B cell (primary cell): ENCODE data around the gene ZNF516. TPM values are rescaled to one million over a fixed set of nuclear protein-coding genes. Genes with fewer than 3 reads are reported as not detected.

Experiments used
- ATAC-seq: fragments of 200-7000 bp; cut with Tn5 transposase; one replicate; pipeline ENCODE4 v1.10.0; 2021; ENCODE audit warnings: low read depth, mild to moderate bottlenecking, moderate number of reproducible peaks, moderate library complexity
- CTCF ChIA-PET: fragments of 350-600 bp; sonication (Branson Sonifier 250); formaldehyde crosslinking; loops from one replicate; lab custom pipeline; 2021; ENCODE audit warnings: antibody characterized with exemption, inconsistent platforms; lab: Charles Lee
- POLR2A ChIA-PET: fragments of 350-600 bp; sonication (Branson Sonifier 250); formaldehyde crosslinking; loops from one replicate; lab custom pipeline; 2021; ENCODE audit warnings: antibody characterized with exemption; lab: Charles Lee
- DNase-seq: peaks from one replicate; pipeline ENCODE4 v3.0.0; 2013
- H2AFZ ChIP-seq: 2 replicates; pipeline ENCODE4 v1.6.1; 2012; ENCODE audit warnings: mild to moderate bottlenecking, low read depth, low read length; ENCODE audit not compliant: insufficient read depth, poor library complexity, severe bottlenecking
- H3K27ac ChIP-seq, 2 donors: 1 replicate in 1 of 2; 2 replicates in 1 of 2; pipeline ENCODE4 v1.5.1; 2012 to 2013; ENCODE audit warnings: low read length in 2 of 2, mild to moderate bottlenecking in 2 of 2, moderate library complexity in 1 of 2
- H3K27me3 ChIP-seq, 4 experiments: fragments of 200-600 bp in 1 of 4; sonication (generic) in 1 of 4; replicated peaks in 1 of 4; 1 replicate in 2 of 4; 2 replicates in 2 of 4; pipeline versions ENCODE4 v1.6.1 to v1.7.0; 2013 to 2016; ENCODE audit warnings: low read length in 3 of 4, mild to moderate bottlenecking in 2 of 4, mixed read lengths in 1 of 4, moderate library complexity in 1 of 4; ENCODE audit not compliant: insufficient read depth in 4 of 4, control insufficient read depth in 3 of 4; ENCODE audit errors: control extremely low read depth in 1 of 4
- H3K36me3 ChIP-seq, 2 experiments: replicated peaks in 1 of 2; 1 replicate in 1 of 2; 2 replicates in 1 of 2; pipeline versions ENCODE4 v1.6.1 to v1.7.1; 2013; ENCODE audit warnings: low read length in 1 of 2; ENCODE audit not compliant: insufficient read depth in 2 of 2, control insufficient read depth in 1 of 2; ENCODE audit errors: control extremely low read depth in 1 of 2, extremely low read depth in 1 of 2
- H3K4me1 ChIP-seq, 2 donors: fragments of 200-600 bp in 1 of 2; sonication (generic) in 1 of 2; 1 replicate in 1 of 2; 2 replicates in 1 of 2; pipeline versions ENCODE4 v1.5.1 to v1.6.1; 2013 to 2017; ENCODE audit warnings: low read length in 2 of 2; ENCODE audit not compliant: control insufficient read depth in 2 of 2, insufficient read depth in 2 of 2
- H3K4me2 ChIP-seq: replicated peaks from 2 replicates; pipeline ENCODE3; 2012; ENCODE audit warnings: mild to moderate bottlenecking, low read depth, low read length; ENCODE audit not compliant: poor library complexity, severe bottlenecking
- H3K4me3 ChIP-seq, 5 experiments: fragments of 200-600 bp in 1 of 5; sonication (generic) in 1 of 5; 1 replicate in 3 of 5; 2 replicates in 2 of 5; pipeline versions ENCODE4 v1.5.1 to v1.7.0; 2011 to 2016; ENCODE audit warnings: low read length in 4 of 5, mild to moderate bottlenecking in 4 of 5, low read depth in 2 of 5, control low read depth in 1 of 5, moderate library complexity in 1 of 5; ENCODE audit not compliant: insufficient read depth in 1 of 5; ENCODE audit errors: control extremely low read depth in 1 of 5, extremely low read depth in 1 of 5
- H3K79me2 ChIP-seq: fragments of 200-600 bp; sonication (generic); one replicate; pipeline ENCODE4 v1.6.0; 2016; ENCODE audit warnings: low read length; ENCODE audit not compliant: control insufficient read depth, insufficient read depth
- H3K9ac ChIP-seq: fragments of 200-600 bp; sonication (generic); 2 replicates; pipeline ENCODE4 v1.6.1; 2017; ENCODE audit warnings: mild to moderate bottlenecking, low read length, moderate library complexity
- H3K9me3 ChIP-seq, 3 donors: one replicate each; pipeline versions ENCODE4 v1.6.1 to v1.7.1; 2013; ENCODE audit warnings: low read length in 2 of 3; ENCODE audit not compliant: control insufficient read depth in 2 of 3, insufficient read depth in 1 of 3; ENCODE audit errors: control extremely low read depth in 1 of 3
- H4K20me1 ChIP-seq: 2 replicates; pipeline ENCODE4 v1.6.0; 2012; ENCODE audit warnings: mild to moderate bottlenecking, low read length; ENCODE audit not compliant: insufficient read depth, control insufficient read depth, poor library complexity, severe bottlenecking
- H3K27ac Mint-ChIP-seq: one replicate; pipeline ENCODE4 v1.8.0; 2021; ENCODE audit warnings: mixed read lengths
- H3K27me3 Mint-ChIP-seq: one replicate; pipeline ENCODE4 v1.8.0; 2021; ENCODE audit warnings: mixed read lengths
- H3K4me1 Mint-ChIP-seq: one replicate; pipeline ENCODE4 v1.8.0; 2021; ENCODE audit warnings: mixed read lengths
- H3K4me3 Mint-ChIP-seq: one replicate; pipeline ENCODE4 v1.8.0; 2021; ENCODE audit warnings: mixed read lengths
- H3K9me3 Mint-ChIP-seq: one replicate; pipeline ENCODE4 v1.8.0; 2022; ENCODE audit warnings: mixed read lengths; ENCODE audit not compliant: insufficient read depth
- EZH2 ChIP-seq: IDR thresholded peaks from 2 replicates; pipeline ENCODE4 v1.6.1; 2012; ENCODE audit warnings: borderline replicate concordance, low read depth, mild to moderate bottlenecking, moderate library complexity, low read length; ENCODE audit not compliant: insufficient read depth, poor library complexity, severe bottlenecking
- WGBS: methylation state at CpG from one replicate; pipeline ENCODE4 v1.1.5; 2013; ENCODE audit warnings: missing lambda C conversion rate; ENCODE audit not compliant: insufficient coverage; 5-methylcytosine and 5-hydroxymethylcytosine counted together
- intact Hi-C: fragments of 100-400 bp; cut with micrococcal nuclease; formaldehyde crosslinking; loops from one replicate; pipeline ENCODE4 v1.10.0; 2022
- polyA plus RNA-seq: library from polyadenylated mRNA; depleted of rRNA; stranded (reverse); fragments of >200 nt; gene quantifications from 2 replicates; pipeline ENCODE4 v1.2.3, GENCODE V29; 2012
- total RNA-seq, 2 donors: library from RNA; stranded (reverse); fragments of 120-200 nt in 1 of 2; gene quantifications; 1 replicate in 1 of 2; 2 replicates in 1 of 2; pipeline versions ENCODE4 v1.2.3 to v1.2.4, GENCODE V29; 2013 to 2022
- TF ChIP-seq, protein P1 (sequence below): fragments of 200-600 bp; IDR thresholded peaks from one replicate; pipeline ENCODE4 v1.8.0; 2022; ENCODE audit warnings: antibody characterized with exemption, mild to moderate bottlenecking

The ZNF516 gene
- total and polyA plus RNA-seq, 2 donors (not counting 1 experiment from before 2014, with no cell fraction given): 6.7 to 27.1 TPM

DNA sequence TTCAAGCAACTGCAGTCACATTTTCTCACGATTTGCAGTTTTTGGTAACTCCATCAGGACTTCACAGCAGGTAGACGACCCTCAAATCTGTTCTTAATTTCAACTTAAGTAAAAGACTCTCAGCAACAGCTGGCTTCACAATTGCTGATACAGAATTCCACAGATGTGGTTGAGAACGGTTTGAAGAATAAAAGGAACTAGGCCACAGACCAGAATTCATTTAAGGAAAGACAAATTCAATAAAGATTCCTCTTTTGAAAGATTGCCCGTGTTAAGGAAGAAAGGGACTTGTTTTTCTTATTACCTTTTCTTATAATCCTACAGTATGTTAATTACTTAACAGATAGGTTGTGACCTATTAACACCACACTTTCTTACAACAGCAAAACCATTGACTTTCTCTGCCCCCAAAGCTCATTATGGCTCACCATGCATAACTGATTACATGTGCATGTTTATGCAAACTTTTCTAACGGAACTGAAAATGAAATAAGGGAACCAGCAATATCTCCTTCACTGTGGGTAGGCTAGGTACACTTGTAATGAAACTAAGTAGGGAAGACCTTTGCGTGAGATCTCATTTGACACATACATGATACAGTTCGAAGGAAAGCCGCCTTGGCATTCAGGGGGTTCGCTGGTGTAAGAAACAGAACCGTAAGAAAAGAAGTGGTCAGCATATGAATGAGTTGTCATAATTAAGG is 4.7 kb upstream of the ZNF516 start:
- no peaks in the 10 kb centered on the region for H4K20me1 ChIP-seq
- peak overlapping the region; percentile 5 for H3K9ac ChIP-seq
- peak overlapping the region; percentile 51 for H3K4me2 ChIP-seq
- intact Hi-C loops: loop anchor here (1.0 to 10.0 kb wide), 5 partner anchors 7 to 2002 kb away; partner anchors contain the start of genes CNDP2 and TSHZ1
- CTCF ChIA-PET: no interaction called here
- TF ChIP-seq, protein P1, sequence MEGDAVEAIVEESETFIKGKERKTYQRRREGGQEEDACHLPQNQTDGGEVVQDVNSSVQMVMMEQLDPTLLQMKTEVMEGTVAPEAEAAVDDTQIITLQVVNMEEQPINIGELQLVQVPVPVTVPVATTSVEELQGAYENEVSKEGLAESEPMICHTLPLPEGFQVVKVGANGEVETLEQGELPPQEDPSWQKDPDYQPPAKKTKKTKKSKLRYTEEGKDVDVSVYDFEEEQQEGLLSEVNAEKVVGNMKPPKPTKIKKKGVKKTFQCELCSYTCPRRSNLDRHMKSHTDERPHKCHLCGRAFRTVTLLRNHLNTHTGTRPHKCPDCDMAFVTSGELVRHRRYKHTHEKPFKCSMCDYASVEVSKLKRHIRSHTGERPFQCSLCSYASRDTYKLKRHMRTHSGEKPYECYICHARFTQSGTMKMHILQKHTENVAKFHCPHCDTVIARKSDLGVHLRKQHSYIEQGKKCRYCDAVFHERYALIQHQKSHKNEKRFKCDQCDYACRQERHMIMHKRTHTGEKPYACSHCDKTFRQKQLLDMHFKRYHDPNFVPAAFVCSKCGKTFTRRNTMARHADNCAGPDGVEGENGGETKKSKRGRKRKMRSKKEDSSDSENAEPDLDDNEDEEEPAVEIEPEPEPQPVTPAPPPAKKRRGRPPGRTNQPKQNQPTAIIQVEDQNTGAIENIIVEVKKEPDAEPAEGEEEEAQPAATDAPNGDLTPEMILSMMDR: no peak
- TF ChIP-seq EZH2: no peak
- H3K27ac ChIP-seq: peak overlapping the region; percentile 53 to 54
- H3K79me2 ChIP-seq: no peaks in the 10 kb centered on the region
- DNase-seq (peak; percentile 85), ATAC-seq (peak; percentile 85)
- Mint-ChIP-seq H3K9me3 (no peaks in the 10 kb centered on the region), H3K4me1 (peaks cover 32% of the 10 kb centered on the region), H3K27ac (peak overlapping the region; percentile 87), H3K4me3 (peak overlapping the region; percentile 78), H3K27me3 (peaks cover 15% of the 10 kb centered on the region)
- H3K9me3 ChIP-seq: peaks cover 0 to 10% (median 1%) of the 10 kb centered on the region in 3 donors
- H3K4me1 ChIP-seq: peaks cover 24 to 30% of the 10 kb centered on the region in 2 donors
- H3K27me3 ChIP-seq: peaks cover 0 to 4% (median 0%) of the 10 kb centered on the region in 4 experiments
- 60% methylated on average over 1 of the region's 10 CpGs for WGBS
- H2AFZ ChIP-seq: peak overlapping the region; percentile 20
- POLR2A ChIA-PET: no interaction called here
- H3K4me3 ChIP-seq: peak overlapping the region in 3 of 5 experiments; percentile 9 to 29 (median 24)
- H3K36me3 ChIP-seq: no peaks in the 10 kb centered on the region

DNA sequence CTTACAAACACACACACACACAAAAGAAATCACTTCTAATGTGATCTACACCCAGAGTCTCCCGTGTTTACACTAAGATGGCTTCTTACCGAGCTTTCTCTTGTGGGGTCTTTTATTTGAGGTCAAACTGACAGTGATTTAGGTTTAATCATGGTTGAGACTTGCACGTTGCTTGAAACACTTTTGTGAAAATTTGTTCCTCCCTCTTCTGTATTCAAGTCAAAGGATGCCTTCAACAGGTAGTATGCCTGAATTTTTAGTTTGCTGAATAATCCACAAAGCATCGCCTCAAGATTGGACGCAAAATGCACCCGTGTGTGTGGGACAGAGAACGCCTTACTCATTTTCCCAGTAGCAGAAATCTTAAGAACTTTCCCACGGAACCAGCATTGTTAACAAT is 4.0 kb upstream of the ZNF516 start:
- H3K27ac Mint-ChIP-seq: peak overlapping the region; percentile 20

More for the DNA sequence above, 4.0 kb upstream of the ZNF516 start:
- DNase-seq (no peak), ATAC-seq (no peak)
- Mint-ChIP-seq H3K9me3 (no peaks in the 10 kb centered on the region), H3K27me3 (peaks cover 16% of the 10 kb centered on the region), H3K4me3 (no peak overlapping the region), H3K4me1 (peaks cover 36% of the 10 kb centered on the region)
- Histone ChIP-seq H3K4me1 (peaks cover 24 to 36% of the 10 kb centered on the region in 2 donors), H4K20me1 (no peaks in the 10 kb centered on the region), H3K27ac (peak overlapping the region in 1 of 2 donors; percentile 0), H3K9ac (no peak overlapping the region), H3K9me3 (peaks cover 0 to 10% (median 1%) of the 10 kb centered on the region in 3 donors), H3K4me3 (no peak overlapping the region), H3K79me2 (no peaks in the 10 kb centered on the region), H2AFZ (no peak overlapping the region), H3K4me2 (no peak overlapping the region), H3K27me3 (peaks cover 0 to 8% (median 2%) of the 10 kb centered on the region in 4 experiments), H3K36me3 (no peaks in the 10 kb centered on the region)
- WGBS: 78% methylated on average over 6 of the region's 8 CpGs
- ChIA-PET POLR2A (no interaction called here), CTCF (no interaction called here)
- intact Hi-C loops: loop anchor here (5.0 to 10.0 kb wide), 4 partner anchors 466 to 2002 kb away; partner anchors contain the start of genes CNDP2 and TSHZ1
- TF ChIP-seq, protein P1: no peak
